IMR-90 (cell line): Measurements from ENCODE around the gene TGFBR1. TPM values are rescaled to one million over a fixed set of nuclear protein-coding genes. Genes with fewer than 3 reads are reported as not detected.

Source experiments
- ATAC-seq: fragments of 200-7000 bp; cut with Tn5 transposase; 2 replicates; pipeline ENCODE4 v1.9.1; 2020; ENCODE audit warnings: low read depth, mild to moderate bottlenecking, moderate library complexity
- BruUV-seq: library from RNA; stranded (reverse); fragments of 400-500 nt; replicated peaks from 2 replicates; lab custom pipeline; 2021; lab: Mats Ljungman, UMichigan
- CTCF ChIA-PET: fragments of 300-600 bp; formaldehyde crosslinking; extraction: SDS; loops from one replicate; lab custom pipeline; 2021; ENCODE audit warnings: antibody characterized with exemption; lab: Yijun Ruan, JAX
- POLR2A ChIA-PET: fragments of 300-600 bp; sonication (Branson Sonifier 250); formaldehyde crosslinking; loops from one replicate; lab custom pipeline; 2022; ENCODE audit warnings: antibody characterized with exemption; ENCODE audit not compliant: unreplicated experiment; lab: Charles Lee
- DNase-seq: peaks from one replicate; pipeline ENCODE4 v3.0.0; 2013
- H2AFZ ChIP-seq: replicated peaks from 2 replicates; pipeline ENCODE3; 2013; ENCODE audit warnings: low read length, mild to moderate bottlenecking; ENCODE audit not compliant: poor library complexity
- H2AK5ac ChIP-seq: 2 replicates; pipeline ENCODE4 v1.6.1; 2013; ENCODE audit warnings: low read depth, low read length, inconsistent platforms
- H2AK9ac ChIP-seq: replicated peaks from 2 replicates; pipeline ENCODE3; 2013; ENCODE audit warnings: mild to moderate bottlenecking, low read depth, low read length, moderate library complexity; ENCODE audit not compliant: poor library complexity
- H2BK120ac ChIP-seq: 2 replicates; pipeline ENCODE4 v1.6.1; 2013; ENCODE audit warnings: low read depth, low read length, inconsistent platforms
- H2BK15ac ChIP-seq: 3 replicates; pipeline ENCODE4 v1.6.1; 2013; ENCODE audit warnings: low read depth, low read length, inconsistent platforms
- H2BK20ac ChIP-seq: 2 replicates; pipeline ENCODE4 v1.6.1; 2013; ENCODE audit warnings: low read depth, mild to moderate bottlenecking, inconsistent platforms, low read length, moderate library complexity
- H2BK5ac ChIP-seq: 2 replicates; pipeline ENCODE4 v1.6.1; 2013; ENCODE audit warnings: mild to moderate bottlenecking, low read depth, low read length, inconsistent platforms; ENCODE audit not compliant: poor library complexity, severe bottlenecking
- H3K14ac ChIP-seq: replicated peaks from 2 replicates; pipeline ENCODE4 v1.6.1; 2013; ENCODE audit warnings: low read depth, low read length, inconsistent platforms
- H3K18ac ChIP-seq: 2 replicates; pipeline ENCODE4 v1.6.1; 2013; ENCODE audit warnings: low read depth, low read length, control low read depth
- H3K23ac ChIP-seq: 2 replicates; pipeline ENCODE4 v1.6.1; 2013; ENCODE audit warnings: low read depth, low read length, inconsistent platforms
- H3K27ac ChIP-seq: 2 replicates; pipeline ENCODE4 v1.5.1; 2013; ENCODE audit warnings: mild to moderate bottlenecking, control low read depth, low read length; ENCODE audit not compliant: insufficient read depth
- H3K27me3 ChIP-seq: 2 replicates; pipeline ENCODE4 v1.6.1; 2013; ENCODE audit warnings: low read length; ENCODE audit not compliant: control insufficient read depth, insufficient read depth
- H3K36me3 ChIP-seq: 2 replicates; pipeline ENCODE4 v1.6.1; 2013; ENCODE audit warnings: low read length, mixed read lengths; ENCODE audit not compliant: control insufficient read depth, insufficient read depth
- H3K4ac ChIP-seq: 2 replicates; pipeline ENCODE4 v1.6.1; 2013; ENCODE audit warnings: low read depth, low read length, inconsistent platforms
- H3K4me1 ChIP-seq: 2 replicates; pipeline ENCODE4 v1.6.1; 2013; ENCODE audit warnings: low read length, mixed read lengths; ENCODE audit not compliant: control insufficient read depth, insufficient read depth
- H3K4me2 ChIP-seq: 2 replicates; pipeline ENCODE4 v1.6.1; 2013; ENCODE audit warnings: low read depth, mild to moderate bottlenecking, control low read depth, low read length, moderate library complexity
- H3K4me3 ChIP-seq: 2 replicates; pipeline ENCODE4 v1.5.1; 2013; ENCODE audit warnings: low read depth, mild to moderate bottlenecking, control low read depth, low read length, moderate library complexity; ENCODE audit not compliant: insufficient read depth
- H3K56ac ChIP-seq: 2 replicates; pipeline ENCODE4 v1.6.1; 2013; ENCODE audit warnings: low read length, inconsistent platforms; ENCODE audit not compliant: insufficient read depth; ENCODE audit errors: extremely low read depth
- H3K79me1 ChIP-seq, 2 experiments: 2 replicates each; pipeline ENCODE4 v1.6.1; 2013; ENCODE audit warnings: low read length in 2 of 2, inconsistent platforms in 1 of 2, low read depth in 1 of 2
- H3K9ac ChIP-seq: 2 replicates; pipeline ENCODE4 v1.6.1; 2013; ENCODE audit warnings: low read depth, low read length, control low read depth
- H3K9me1 ChIP-seq: 2 replicates; pipeline ENCODE4 v1.6.1; 2013; ENCODE audit warnings: low read length, inconsistent platforms; ENCODE audit not compliant: insufficient read depth
- H3K9me3 ChIP-seq: 2 replicates; pipeline ENCODE4 v1.6.1; 2013; ENCODE audit warnings: low read length; ENCODE audit not compliant: control insufficient read depth, insufficient read depth
- H4K20me1 ChIP-seq: 2 replicates; pipeline ENCODE4 v1.6.1; 2013; ENCODE audit warnings: low read length, inconsistent platforms; ENCODE audit not compliant: insufficient read depth
- H4K5ac ChIP-seq: 2 replicates; pipeline ENCODE4 v1.6.1; 2013; ENCODE audit warnings: mild to moderate bottlenecking, low read depth, low read length, control low read depth
- H4K8ac ChIP-seq, 2 experiments: 2 replicates each; pipeline ENCODE4 v1.6.1; 2013; ENCODE audit warnings: low read depth in 2 of 2, low read length in 2 of 2, control low read depth in 1 of 2, inconsistent platforms in 1 of 2
- H4K91ac ChIP-seq: 2 replicates; pipeline ENCODE4 v1.6.1; 2013; ENCODE audit warnings: low read depth, low read length, inconsistent platforms; ENCODE audit not compliant: insufficient read depth
- CHD1 ChIP-seq: IDR thresholded peaks from 2 replicates; pipeline ENCODE4 v1.6.1; 2012; ENCODE audit warnings: low read depth, low read length, improper control_type of control experiment
- WGBS, 2 experiments: methylation state at CpG; one replicate each; pipeline versions ENCODE4 v1.1.5 to v1.1.7; 2013; ENCODE audit warnings: missing lambda C conversion rate in 2 of 2; ENCODE audit not compliant: insufficient read length in 1 of 2; ENCODE audit errors: extremely low coverage in 2 of 2; 5-methylcytosine and 5-hydroxymethylcytosine counted together
- dilution Hi-C: fragments of 300-500 bp; cut with HindIII; formaldehyde crosslinking; loops from one replicate; pipeline ENCODE4 v1.14.3; 2018; ENCODE audit warnings: low sequenced_read_pairs; ENCODE audit not compliant: unreplicated experiment
- in situ Hi-C: fragments of 300-500 bp; cut with MboI; formaldehyde crosslinking; loops from 3 replicates; pipeline ENCODE4 v1.14.3; 2019; ENCODE audit warnings: low sequenced_read_pairs, inconsistent platforms, mixed read lengths
- intact Hi-C: fragments of 100-400 bp; cut with micrococcal nuclease; formaldehyde crosslinking; loops from 2 replicates; pipeline ENCODE4 v1.10.0; 2022
- polyA plus RNA-seq, 3 experiments: library from polyadenylated mRNA; depleted of rRNA; stranded (reverse); fragments of >200 nt; gene quantifications; 2 replicates each; pipeline ENCODE4 v1.2.3, GENCODE V29; 2012; ENCODE audit warnings: low replicate concordance in 1 of 3
- total RNA-seq: library from RNA; depleted of rRNA; stranded (reverse); fragments of >200 nt; gene quantifications from 2 replicates; pipeline ENCODE4 v1.2.3, GENCODE V29; 2012
- TF ChIP-seq, protein P1 (sequence below): conservative IDR thresholded peaks from 2 replicates; pipeline ENCODE4 v1.5.1; 2012; ENCODE audit warnings: mild to moderate bottlenecking, low read depth, low read length, improper control_type of control experiment

Gene TGFBR1
- total and polyA plus RNA-seq, 2 of the 4 experiments (the other 2 are of a cell fraction), result 15.1 to 75.3 TPM

DNA sequence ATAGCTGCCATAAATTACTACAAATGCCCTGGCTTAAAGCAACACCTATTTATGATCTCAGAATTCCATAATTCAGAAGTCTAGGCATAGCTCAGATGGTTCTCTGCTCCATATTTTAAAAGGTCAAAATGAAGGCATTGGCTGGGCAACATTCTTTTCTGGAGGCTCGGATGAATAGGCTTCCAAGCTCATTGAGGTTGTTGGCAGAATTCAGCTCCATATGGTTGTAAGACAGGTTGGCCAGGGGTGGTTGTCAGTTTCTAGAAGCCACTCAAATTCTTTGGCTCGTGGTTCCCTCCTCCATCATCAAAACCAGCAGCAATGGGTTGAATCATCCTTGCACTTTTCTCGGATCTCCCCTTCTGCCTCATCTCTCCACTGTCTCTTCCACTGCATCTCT lies 49.4 kb downstream of the TGFBR1 start:
- no peak for TF ChIP-seq CHD1
- TF ChIP-seq, protein P1, sequence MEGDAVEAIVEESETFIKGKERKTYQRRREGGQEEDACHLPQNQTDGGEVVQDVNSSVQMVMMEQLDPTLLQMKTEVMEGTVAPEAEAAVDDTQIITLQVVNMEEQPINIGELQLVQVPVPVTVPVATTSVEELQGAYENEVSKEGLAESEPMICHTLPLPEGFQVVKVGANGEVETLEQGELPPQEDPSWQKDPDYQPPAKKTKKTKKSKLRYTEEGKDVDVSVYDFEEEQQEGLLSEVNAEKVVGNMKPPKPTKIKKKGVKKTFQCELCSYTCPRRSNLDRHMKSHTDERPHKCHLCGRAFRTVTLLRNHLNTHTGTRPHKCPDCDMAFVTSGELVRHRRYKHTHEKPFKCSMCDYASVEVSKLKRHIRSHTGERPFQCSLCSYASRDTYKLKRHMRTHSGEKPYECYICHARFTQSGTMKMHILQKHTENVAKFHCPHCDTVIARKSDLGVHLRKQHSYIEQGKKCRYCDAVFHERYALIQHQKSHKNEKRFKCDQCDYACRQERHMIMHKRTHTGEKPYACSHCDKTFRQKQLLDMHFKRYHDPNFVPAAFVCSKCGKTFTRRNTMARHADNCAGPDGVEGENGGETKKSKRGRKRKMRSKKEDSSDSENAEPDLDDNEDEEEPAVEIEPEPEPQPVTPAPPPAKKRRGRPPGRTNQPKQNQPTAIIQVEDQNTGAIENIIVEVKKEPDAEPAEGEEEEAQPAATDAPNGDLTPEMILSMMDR, result no peak
- H3K4ac ChIP-seq, result no peak overlapping the region
- POLR2A ChIA-PET, result no interaction called here

More for the DNA sequence above, 49.4 kb downstream of the TGFBR1 start:
- no peak for ATAC-seq
- no TSS peak for BruUV-seq
- Histone ChIP-seq H3K79me1 (peaks cover 0 to 5% of the 10 kb centered on the region in 2 experiments; a peak in 1 of 4 replicates), H4K5ac (no peak overlapping the region), H4K91ac (no peak overlapping the region), H3K14ac (no peak overlapping the region), H4K20me1 (no peaks in the 10 kb centered on the region; the same call in 1 of the 2 replicates), H3K4me2 (no peak overlapping the region), H3K4me1 (peaks cover 11% of the 10 kb centered on the region), H3K27me3 (no peaks in the 10 kb centered on the region), H2AK5ac (no peak overlapping the region), H3K23ac (no peak overlapping the region), H3K9me1 (no peaks in the 10 kb centered on the region), H3K56ac (no peak overlapping the region), H2BK5ac (no peak overlapping the region), H3K9me3 (no peaks in the 10 kb centered on the region), H2AFZ (no peak overlapping the region), H3K9ac (no peak overlapping the region), H3K4me3 (no peak overlapping the region), H2BK15ac (no peak overlapping the region), H4K8ac (no peak overlapping the region), H2BK120ac (no peak overlapping the region), H3K36me3 (peaks cover 18% of the 10 kb centered on the region), H3K18ac (no peak overlapping the region), H2BK20ac (no peak overlapping the region), H3K27ac (no peak overlapping the region), H2AK9ac (no peak overlapping the region)
- CTCF ChIA-PET, result no interaction called here
- in situ Hi-C loops, result no loop called here
- dilution Hi-C loops, result no loop called here
- intact Hi-C loops, result no loop called here
- WGBS, 2 experiments, result 100% methylated on average over 1 of the region's 3 CpGs; no CpG with 5 or more reads in 1 of the 2 experiments
- no peak for DNase-seq
